Measurements from ENCODE around the gene OVOL3. TPM values are rescaled to one million over a fixed set of nuclear protein-coding genes. Genes with fewer than 3 reads are reported as not detected.
"Not testable (repeated sequence)": the region's sequence is repeated elsewhere in the genome, so short reads cannot be mapped to it uniquely, and the experiment has no call there.

The OVOL3 gene
- total RNA-seq, 1 experiment from 2014 or later: 0.47 TPM

GRCh38 chr19:36128392-36128736 lies 17.4 kb downstream of the OVOL3 start:
- no peaks in the 10 kb centered on the region for H3K4me1 ChIP-seq (ENCODE audit: insufficient read depth, low read length, poor library complexity, severe bottlenecking)
- BruUV-seq (replicated peaks): no TSS peak
- POLR2A ChIA-PET (ENCODE audit: low non-redundant PET): interaction anchor here (0.6 kb wide), 2 partner anchors 778 to 1939 kb away, joined by 3 to 7 read pairs; no protein-coding TSS in a partner anchor
- DNase-seq (ENCODE audit: low spot score): no peak
- H3K27me3 ChIP-seq (replicated peaks; ENCODE audit: insufficient read depth, low read depth, low read length, poor library complexity): no peaks in the 10 kb centered on the region
- H3K27ac ChIP-seq (ENCODE audit: low read depth, low read length, poor library complexity, severe bottlenecking): peak overlapping the region; percentile 90
- intact Hi-C loops (cut with micrococcal nuclease; ENCODE audit: unreplicated experiment): loop anchor here (1.0 to 2.0 kb wide), 2 partner anchors 42 to 364 kb away; no protein-coding TSS in a partner anchor
- peaks cover 10% of the 10 kb centered on the region for H3K36me3 ChIP-seq (ENCODE audit: insufficient read depth, low read length, poor library complexity, severe bottlenecking)
- peak overlapping the region; percentile 49 for H3K4me3 ChIP-seq (ENCODE audit: low read depth, low read length, poor library complexity, severe bottlenecking)
- CTCF ChIA-PET: interaction anchor here (0.7 to 1.1 kb wide), 2 partner anchors 13 to 41 kb away, joined by 4 to 21 read pairs; partner anchors contain the start of gene TBCB
- no peak for TF ChIP-seq CTCF (conservative IDR thresholded peaks at IDR 0.05; ENCODE audit: low read depth, low read length)
- no peak for TF ChIP-seq EZH2 (IDR thresholded peaks at IDR 0.05; ENCODE audit: borderline replicate concordance, low read depth, low read length, poor library complexity, severe bottlenecking)
- H3K9me3 ChIP-seq (ENCODE audit: low read depth, low read length, poor library complexity, severe bottlenecking): no peaks in the 10 kb centered on the region

GRCh38 chr19:36131221-36131620 lies 20.3 kb downstream of the OVOL3 start:
- H3K27ac ChIP-seq (ENCODE audit: low read depth, low read length, poor library complexity, severe bottlenecking); POLR2A ChIA-PET (ENCODE audit: low non-redundant PET); H3K4me1 ChIP-seq (ENCODE audit: insufficient read depth, low read length, poor library complexity, severe bottlenecking); H3K36me3 ChIP-seq (ENCODE audit: insufficient read depth, low read length, poor library complexity, severe bottlenecking); BruUV-seq (replicated peaks); CTCF ChIA-PET; H3K4me3 ChIP-seq (ENCODE audit: low read depth, low read length, poor library complexity, severe bottlenecking); intact Hi-C loops (cut with micrococcal nuclease; ENCODE audit: unreplicated experiment); H3K9me3 ChIP-seq (ENCODE audit: low read depth, low read length, poor library complexity, severe bottlenecking); DNase-seq (ENCODE audit: low spot score); H3K27me3 ChIP-seq (replicated peaks; ENCODE audit: insufficient read depth, low read depth, low read length, poor library complexity): not testable (repeated sequence)

GRCh38 chr19:36134867-36135266 lies 23.9 kb downstream of the OVOL3 start:
- POLR2A ChIA-PET (ENCODE audit: low non-redundant PET); intact Hi-C loops (cut with micrococcal nuclease; ENCODE audit: unreplicated experiment); H3K27me3 ChIP-seq (replicated peaks; ENCODE audit: insufficient read depth, low read depth, low read length, poor library complexity); H3K4me1 ChIP-seq (ENCODE audit: insufficient read depth, low read length, poor library complexity, severe bottlenecking); CTCF ChIA-PET; DNase-seq (ENCODE audit: low spot score); H3K27ac ChIP-seq (ENCODE audit: low read depth, low read length, poor library complexity, severe bottlenecking); H3K36me3 ChIP-seq (ENCODE audit: insufficient read depth, low read length, poor library complexity, severe bottlenecking); BruUV-seq (replicated peaks); H3K9me3 ChIP-seq (ENCODE audit: low read depth, low read length, poor library complexity, severe bottlenecking); H3K4me3 ChIP-seq (ENCODE audit: low read depth, low read length, poor library complexity, severe bottlenecking): not testable (repeated sequence)

- H3K4me3 ChIP-seq (ENCODE audit: low read depth, low read length, poor library complexity, severe bottlenecking): no peak overlapping the region
- TF ChIP-seq EZH2 (IDR thresholded peaks at IDR 0.05; ENCODE audit: borderline replicate concordance, low read depth, low read length, poor library complexity, severe bottlenecking): no peak
- TF ChIP-seq CTCF (conservative IDR thresholded peaks at IDR 0.05; ENCODE audit: low read depth, low read length): no peak
- no TSS peak for BruUV-seq (replicated peaks)
- ChIA-PET POLR2A (ENCODE audit: low non-redundant PET) (interaction anchor here (0.6 kb wide), 1 partner anchor 22 kb away, joined by 4 read pairs; the partner anchor contains the start of gene POLR2I), CTCF (no interaction called here)
- H3K27me3 ChIP-seq (replicated peaks; ENCODE audit: insufficient read depth, low read depth, low read length, poor library complexity): no peaks in the 10 kb centered on the region
- peaks cover under 1% of the 10 kb centered on the region for H3K36me3 ChIP-seq (ENCODE audit: insufficient read depth, low read length, poor library complexity, severe bottlenecking)
- intact Hi-C loops (cut with micrococcal nuclease; ENCODE audit: unreplicated experiment): no loop called here
- DNase-seq (ENCODE audit: low spot score): peak; percentile 46
- no peaks in the 10 kb centered on the region for H3K9me3 ChIP-seq (ENCODE audit: low read depth, low read length, poor library complexity, severe bottlenecking)
- no peak overlapping the region for H3K27ac ChIP-seq (ENCODE audit: low read depth, low read length, poor library complexity, severe bottlenecking)
- peaks cover 10% of the 10 kb centered on the region for H3K4me1 ChIP-seq (ENCODE audit: insufficient read depth, low read length, poor library complexity, severe bottlenecking)
These were observed 26.2 kb downstream of the OVOL3 start for GRCh38 chr19:36136964-36137686.

Measured in A673 (cell line).